Transverse colon (tissue), 4 donors: ENCODE results near the gene TCF3.

Source experiments
- CTCF ChIP-seq, 5 experiments: fragments of 200-600 bp in 3 of 5; fragments of 450-650 bp in 2 of 5; sonication (generic) in 3 of 5; IDR thresholded peaks; 1 replicate in 2 of 5; 2 replicates in 3 of 5; pipeline ENCODE4 v1.5.1; 2016 to 2017; ENCODE audit warnings: antibody characterized with exemption in 5 of 5, inconsistent platforms in 3 of 5, mild to moderate bottlenecking in 2 of 5, moderate library complexity in 1 of 5
- EP300 ChIP-seq: sonication (generic); formaldehyde crosslinking; IDR thresholded peaks from one replicate; pipeline ENCODE4 v1.6.1; 2017; ENCODE audit warnings: antibody characterized with exemption, low read depth
- POLR2A ChIP-seq: fragments of 450-650 bp; IDR thresholded peaks from one replicate; pipeline ENCODE4 v1.6.1; 2016; ENCODE audit warnings: antibody characterized with exemption, mild to moderate bottlenecking, moderate library complexity
- POLR2AphosphoS5 ChIP-seq, 3 donors: sonication (generic); formaldehyde crosslinking; IDR thresholded peaks; one replicate each; pipeline ENCODE4 v1.6.1; 2016; ENCODE audit warnings: antibody characterized with exemption in 3 of 3

GRCh38 chr19:1593501-1593772 is 59.0 kb downstream of the TCF3 start:
- TF ChIP-seq CTCF (IDR thresholded peaks at IDR 0.05) (no peak), EP300 (no peak), POLR2AphosphoS5 (IDR thresholded peaks at IDR 0.05) (no peak), POLR2A (no peak)
